RWPE2 (cell line): Measurements from ENCODE around the gene CCS.

ENCODE experiments used
- ATAC-seq: fragments of 200-7000 bp; cut with Tn5 transposase; 3 replicates; pipeline ENCODE4 v1.9.1; 2021; ENCODE audit warnings: low read depth
- DNase-seq: peaks from one replicate; pipeline ENCODE4 v3.0.0-alpha.2; 2020; ENCODE audit warnings: low spot score
- H3K27ac ChIP-seq: fragments of 450-650 bp; 2 replicates; pipeline ENCODE4 v1.5.1; 2017; ENCODE audit warnings: mild to moderate bottlenecking; ENCODE audit not compliant: poor library complexity, severe bottlenecking
- H3K27me3 ChIP-seq: fragments of 250-450 bp; sonication (Bioruptor Pico); 2 replicates; pipeline ENCODE4 v1.5.1; 2021; ENCODE audit warnings: mild to moderate bottlenecking, moderate library complexity; ENCODE audit not compliant: insufficient read depth, poor library complexity, severe bottlenecking
- H3K36me3 ChIP-seq: fragments of 250-450 bp; sonication (Bioruptor Pico); 2 replicates; pipeline ENCODE4 v1.5.1; 2020; ENCODE audit warnings: low read depth, mild to moderate bottlenecking, moderate library complexity
- H3K4me1 ChIP-seq: fragments of 250-450 bp; sonication (Bioruptor Pico); 2 replicates; pipeline ENCODE4 v1.5.1; 2021; ENCODE audit warnings: mild to moderate bottlenecking, moderate library complexity; ENCODE audit not compliant: insufficient read depth, poor library complexity, severe bottlenecking
- H3K4me3 ChIP-seq: fragments of 250-450 bp; sonication (Bioruptor Pico); 2 replicates; pipeline ENCODE4 v1.5.1; 2021; ENCODE audit warnings: mild to moderate bottlenecking, moderate library complexity; ENCODE audit not compliant: severe bottlenecking
- H3K9me3 ChIP-seq: fragments of 250-450 bp; sonication (Bioruptor Pico); 2 replicates; pipeline ENCODE4 v1.5.1; 2021; ENCODE audit warnings: mild to moderate bottlenecking, moderate library complexity; ENCODE audit not compliant: severe bottlenecking
- TF ChIP-seq, protein P1 (sequence below): fragments of 450-650 bp; IDR thresholded peaks from one replicate; pipeline ENCODE4 v1.5.1; 2017; ENCODE audit warnings: mild to moderate bottlenecking, moderate library complexity; ENCODE audit not compliant: poor library complexity, severe bottlenecking

The CCS gene

DNA sequence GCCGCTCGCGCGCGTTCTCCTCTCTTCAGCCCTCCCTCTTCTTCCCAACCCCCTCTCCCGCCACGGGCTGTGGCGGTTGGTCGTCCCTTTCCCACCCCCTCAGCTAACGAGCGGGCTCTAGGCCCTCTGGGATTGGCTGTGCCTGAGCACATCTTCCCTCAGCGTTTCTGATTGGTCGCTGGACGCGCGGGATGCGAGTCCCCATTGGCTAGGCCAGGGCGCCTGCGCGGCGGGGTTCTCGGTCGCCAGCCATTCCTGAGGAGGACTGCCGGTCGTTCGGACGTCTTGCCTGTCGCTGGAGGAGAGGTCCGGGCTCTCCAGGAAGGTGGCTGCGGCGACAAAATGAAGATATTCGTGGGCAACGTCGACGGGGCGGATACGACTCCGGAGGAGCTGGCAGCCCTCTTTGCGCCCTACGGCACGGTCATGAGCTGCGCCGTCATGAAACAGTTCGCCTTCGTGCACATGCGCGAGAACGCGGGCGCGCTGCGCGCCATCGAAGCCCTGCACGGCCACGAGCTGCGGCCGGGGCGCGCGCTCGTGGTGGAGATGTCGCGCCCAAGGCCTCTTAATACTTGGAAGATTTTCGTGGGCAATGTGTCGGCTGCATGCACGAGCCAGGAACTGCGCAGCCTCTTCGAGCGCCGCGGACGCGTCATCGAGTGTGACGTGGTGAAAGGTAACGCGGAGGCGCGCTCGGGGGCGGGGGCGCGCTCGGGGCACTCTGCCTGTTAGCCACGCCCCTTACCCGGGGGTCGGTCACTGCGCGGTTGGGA lies 23.6 kb downstream of the CCS start, which contains the start of gene RBM14:
Gene RBM14, plus strand, starts transcription at position 252 of the 776 bp plus-strand sequence. Its CDS starts 91 bp downstream, at position 343.
- DNase-seq (peak; percentile 100), ATAC-seq (peak; percentile 96)
- Histone ChIP-seq H3K36me3 (peaks cover 42% of the 10 kb centered on the region), H3K27me3 (no peaks in the 10 kb centered on the region), H3K4me1 (peaks cover 12% of the 10 kb centered on the region), H3K4me3 (peak within 1 kb of the TSS; percentile 55), H3K9me3 (no peaks in the 10 kb centered on the region), H3K27ac (peak within 1 kb of the TSS; percentile 58)
- TF ChIP-seq, protein P1, sequence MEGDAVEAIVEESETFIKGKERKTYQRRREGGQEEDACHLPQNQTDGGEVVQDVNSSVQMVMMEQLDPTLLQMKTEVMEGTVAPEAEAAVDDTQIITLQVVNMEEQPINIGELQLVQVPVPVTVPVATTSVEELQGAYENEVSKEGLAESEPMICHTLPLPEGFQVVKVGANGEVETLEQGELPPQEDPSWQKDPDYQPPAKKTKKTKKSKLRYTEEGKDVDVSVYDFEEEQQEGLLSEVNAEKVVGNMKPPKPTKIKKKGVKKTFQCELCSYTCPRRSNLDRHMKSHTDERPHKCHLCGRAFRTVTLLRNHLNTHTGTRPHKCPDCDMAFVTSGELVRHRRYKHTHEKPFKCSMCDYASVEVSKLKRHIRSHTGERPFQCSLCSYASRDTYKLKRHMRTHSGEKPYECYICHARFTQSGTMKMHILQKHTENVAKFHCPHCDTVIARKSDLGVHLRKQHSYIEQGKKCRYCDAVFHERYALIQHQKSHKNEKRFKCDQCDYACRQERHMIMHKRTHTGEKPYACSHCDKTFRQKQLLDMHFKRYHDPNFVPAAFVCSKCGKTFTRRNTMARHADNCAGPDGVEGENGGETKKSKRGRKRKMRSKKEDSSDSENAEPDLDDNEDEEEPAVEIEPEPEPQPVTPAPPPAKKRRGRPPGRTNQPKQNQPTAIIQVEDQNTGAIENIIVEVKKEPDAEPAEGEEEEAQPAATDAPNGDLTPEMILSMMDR = no peak

DNA sequence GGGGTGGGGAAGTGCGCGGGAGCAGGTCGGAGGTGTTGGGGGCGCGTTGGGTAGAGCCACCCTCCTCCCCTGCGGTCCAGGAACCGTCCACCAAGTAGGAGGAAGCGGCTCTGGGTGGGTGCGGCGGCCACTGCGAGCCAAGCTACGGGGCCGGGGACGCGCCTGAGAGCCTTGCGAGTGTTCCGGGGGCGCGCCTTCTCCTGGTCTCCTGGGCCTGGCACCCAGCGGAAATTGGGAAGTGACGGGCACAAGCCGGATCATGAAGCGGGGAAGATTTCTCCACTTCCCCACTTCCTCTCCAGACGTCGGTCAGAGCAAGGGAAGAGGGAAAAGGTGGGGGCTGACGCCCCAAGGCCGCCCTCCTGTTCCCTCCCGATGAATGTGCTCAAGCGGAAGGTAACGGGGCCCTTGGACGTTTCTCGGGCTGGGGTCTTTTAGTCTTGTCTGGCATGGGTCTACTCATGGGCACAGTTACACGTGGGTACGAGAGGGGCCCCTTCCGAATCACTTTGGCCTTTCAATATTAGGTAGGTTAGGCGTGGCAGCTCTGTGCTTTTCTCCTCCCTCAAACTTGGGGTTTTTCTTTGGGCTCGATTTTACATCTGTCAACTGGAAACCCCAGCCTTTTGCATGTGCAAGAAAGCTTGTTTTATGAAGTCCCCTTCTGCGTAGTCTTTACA lies 24.3 kb downstream of the CCS start:
- H3K9me3 ChIP-seq = no peaks in the 10 kb centered on the region
- peaks cover 47% of the 10 kb centered on the region for H3K36me3 ChIP-seq
- no peaks in the 10 kb centered on the region for H3K27me3 ChIP-seq
- H3K27ac ChIP-seq = peak overlapping the region; percentile 58
- ATAC-seq (peak; percentile 10; the same call in 2 of the 3 replicates), DNase-seq (no peak)
- H3K4me3 ChIP-seq = peak overlapping the region; percentile 55
- H3K4me1 ChIP-seq = peaks cover 12% of the 10 kb centered on the region
- TF ChIP-seq, protein P1 = no peak

DNA sequence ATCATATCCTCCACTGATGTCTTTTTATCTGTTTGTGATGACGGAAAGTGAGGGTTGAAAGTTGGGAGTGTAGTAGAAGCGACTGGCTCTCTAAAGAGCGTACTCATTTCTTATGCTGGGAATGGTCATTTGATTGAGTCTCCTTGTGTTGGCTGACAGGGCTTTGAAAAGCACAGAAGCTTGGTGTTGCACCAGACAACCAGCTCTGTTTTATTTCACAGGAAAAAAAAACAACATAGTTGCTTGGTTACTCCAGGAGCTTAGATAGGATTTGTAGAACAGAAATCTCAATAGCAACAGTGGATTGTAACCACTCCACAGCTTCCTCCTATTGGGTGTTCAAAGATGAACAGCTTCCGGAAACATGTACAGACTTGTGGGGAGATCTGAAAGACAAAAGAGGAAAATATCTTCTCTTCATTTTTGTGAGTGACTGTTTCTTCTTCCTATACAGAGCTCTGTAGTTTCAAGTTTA lies 26.1 kb downstream of the CCS start:
- H3K9me3 ChIP-seq = no peaks in the 10 kb centered on the region
- TF ChIP-seq, protein P1 = no peak
- ATAC-seq (peak; percentile 28), DNase-seq (no peak)
- peaks cover 12% of the 10 kb centered on the region for H3K4me1 ChIP-seq
- H3K36me3 ChIP-seq = peaks cover 65% of the 10 kb centered on the region
- peak overlapping the region; percentile 55 for H3K4me3 ChIP-seq
- no peaks in the 10 kb centered on the region for H3K27me3 ChIP-seq
- H3K27ac ChIP-seq = peak overlapping the region; percentile 58

DNA sequence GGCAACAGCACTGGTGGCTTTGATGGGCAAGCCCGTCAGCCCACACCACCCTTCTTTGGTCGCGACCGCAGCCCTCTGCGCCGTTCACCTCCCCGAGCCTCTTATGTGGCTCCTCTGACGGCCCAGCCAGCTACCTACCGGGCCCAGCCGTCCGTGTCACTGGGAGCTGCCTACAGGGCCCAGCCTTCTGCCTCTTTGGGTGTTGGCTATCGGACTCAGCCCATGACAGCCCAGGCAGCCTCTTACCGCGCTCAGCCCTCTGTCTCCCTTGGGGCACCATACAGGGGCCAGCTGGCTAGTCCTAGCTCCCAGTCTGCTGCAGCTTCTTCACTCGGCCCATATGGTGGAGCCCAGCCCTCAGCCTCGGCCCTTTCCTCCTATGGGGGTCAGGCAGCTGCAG lies 31.5 kb downstream of the CCS start:
- TF ChIP-seq, protein P1 = no peak
- no peaks in the 10 kb centered on the region for H3K9me3 ChIP-seq
- DNase-seq (no peak), ATAC-seq (no peak; the same call in 2 of the 3 replicates)
- no peak overlapping the region for H3K27ac ChIP-seq
- no peaks in the 10 kb centered on the region for H3K27me3 ChIP-seq
- H3K4me3 ChIP-seq = no peak overlapping the region
- H3K36me3 ChIP-seq = peaks cover 98% of the 10 kb centered on the region
- H3K4me1 ChIP-seq = peaks cover 6% of the 10 kb centered on the region
